Common myeloid progenitor, CD34-positive (primary cell): Measurements from ENCODE around the gene ANKH.
A peak's percentile ranks its signal among the peaks of the same experiment; 100 is the strongest.

Experiments used
- CTCF ChIA-PET: fragments of 350-600 bp; sonication (Branson Sonifier 250); formaldehyde crosslinking; loops from one replicate; lab custom pipeline; 2021; ENCODE audit warnings: antibody characterized with exemption; lab: Charles Lee
- POLR2A ChIA-PET: fragments of 350-600 bp; sonication (Branson Sonifier 250); formaldehyde crosslinking; loops from one replicate; lab custom pipeline; 2021; ENCODE audit warnings: antibody characterized with exemption; lab: Charles Lee
- DNase-seq, 3 donors: peaks; one replicate each; pipeline versions ENCODE4 v3.0.0 to v3.0.0-alpha.2; 2013
- H3K27ac ChIP-seq, 2 experiments: 1 replicate in 1 of 2; 2 replicates in 1 of 2; pipeline ENCODE4 v1.7.0; 2013; ENCODE audit warnings: inconsistent platforms in 2 of 2, low read length in 2 of 2, mild to moderate bottlenecking in 2 of 2, low read depth in 1 of 2, moderate library complexity in 1 of 2; ENCODE audit not compliant: severe bottlenecking in 2 of 2, insufficient read depth in 1 of 2, poor library complexity in 1 of 2
- H3K27me3 ChIP-seq, 5 experiments: replicated peaks in 2 of 5; 1 replicate in 3 of 5; 2 replicates in 2 of 5; pipeline versions ENCODE4 v1.6.1 to v1.7.0; 2013; ENCODE audit warnings: low read length in 4 of 5, mild to moderate bottlenecking in 2 of 5, moderate library complexity in 2 of 5, inconsistent platforms in 1 of 5; ENCODE audit not compliant: insufficient read depth in 5 of 5, control insufficient read depth in 4 of 5
- H3K36me3 ChIP-seq, 4 experiments: 1 replicate in 2 of 4; 2 replicates in 2 of 4; pipeline versions ENCODE4 v1.6.1 to v1.7.0; 2013; ENCODE audit warnings: low read length in 3 of 4, control low read depth in 1 of 4, mild to moderate bottlenecking in 1 of 4; ENCODE audit not compliant: control insufficient read depth in 4 of 4, insufficient read depth in 4 of 4
- H3K4me1 ChIP-seq, 4 experiments: 1 replicate in 3 of 4; 2 replicates in 1 of 4; pipeline versions ENCODE4 v1.6.1 to v1.7.1; 2013; ENCODE audit warnings: low read length in 3 of 4, mild to moderate bottlenecking in 3 of 4, control low read depth in 1 of 4, inconsistent platforms in 1 of 4, moderate library complexity in 1 of 4; ENCODE audit not compliant: control insufficient read depth in 4 of 4, insufficient read depth in 4 of 4; ENCODE audit errors: control extremely low read depth in 1 of 4
- H3K4me3 ChIP-seq, 7 experiments: 1 replicate in 4 of 7; 2 replicates in 3 of 7; pipeline versions ENCODE4 v1.5.1 to v1.7.0; 2013; ENCODE audit warnings: mild to moderate bottlenecking in 7 of 7, low read length in 6 of 7, moderate library complexity in 6 of 7, inconsistent platforms in 2 of 7, low read depth in 2 of 7, control low read depth in 1 of 7; ENCODE audit not compliant: insufficient read depth in 4 of 7, control insufficient read depth in 1 of 7; ENCODE audit errors: extremely low read depth in 1 of 7
- H3K9me3 ChIP-seq, 5 experiments: 1 replicate in 4 of 5; 2 replicates in 1 of 5; pipeline versions ENCODE4 v1.6.1 to v1.7.1; 2013; ENCODE audit warnings: low read length in 4 of 5, mild to moderate bottlenecking in 2 of 5, inconsistent platforms in 1 of 5, low read depth in 1 of 5, moderate library complexity in 1 of 5; ENCODE audit not compliant: control insufficient read depth in 4 of 5, insufficient read depth in 2 of 5; ENCODE audit errors: control extremely low read depth in 1 of 5
- WGBS: methylation state at CpG from one replicate; pipeline ENCODE4 v1.1.5; 2013; ENCODE audit not compliant: insufficient coverage; 5-methylcytosine and 5-hydroxymethylcytosine counted together

Gene ANKH

DNA sequence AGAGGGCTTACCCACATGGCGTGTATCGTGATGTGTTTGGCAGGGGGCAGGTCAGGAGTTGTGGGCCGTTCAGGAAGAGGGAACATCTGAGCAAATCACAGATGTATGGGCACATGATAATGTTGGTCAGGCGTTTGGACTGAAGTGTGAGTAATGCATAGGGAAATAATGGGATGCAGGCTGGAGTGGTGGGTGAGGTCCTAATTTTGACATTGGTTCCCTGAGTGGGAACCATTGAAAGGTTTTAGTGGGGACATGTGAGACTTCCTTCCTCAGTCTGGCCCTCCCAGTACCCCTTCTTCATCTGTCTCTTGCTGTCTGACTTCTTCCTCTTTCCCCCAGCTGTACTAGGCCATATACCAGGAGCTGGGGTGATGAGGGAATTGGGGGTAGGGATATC is 199.5 kb downstream of the ANKH start:
- Histone ChIP-seq H3K36me3 (peaks cover 0 to 14% (median 7%) of the 10 kb centered on the region in 4 experiments), H3K4me3 (no peak overlapping the region), H3K27ac (no peak overlapping the region), H3K4me1 (peaks cover 14 to 66% (median 39%) of the 10 kb centered on the region in 4 experiments), H3K27me3 (no peaks in the 10 kb centered on the region), H3K9me3 (no peaks in the 10 kb centered on the region)
- DNase-seq: peak in 2 of 3 donors; percentile 38 to 42
- ChIA-PET POLR2A (no interaction called here), CTCF (interaction anchor here (0.6 to 4.2 kb wide), 3 partner anchors 13 to 293 kb away, joined by 3 to 21 read pairs (median 3); no protein-coding TSS in a partner anchor)
- WGBS: 76% methylated on average over 4 of the region's 4 CpGs

GRCh38 chr5:14671414-14671813 is 200.2 kb downstream of the ANKH start:
- POLR2A ChIA-PET: no interaction called here
- CTCF ChIA-PET: interaction anchor here (4.2 kb wide), 1 partner anchor 13 kb away, joined by 21 read pairs; no protein-coding TSS in a partner anchor
- H3K4me3 ChIP-seq: no peak overlapping the region
- DNase-seq: peak in 2 of 3 donors; percentile 44
- H3K36me3 ChIP-seq: peaks cover 0 to 14% (median 7%) of the 10 kb centered on the region in 4 experiments
- H3K9me3 ChIP-seq: no peaks in the 10 kb centered on the region
- WGBS: 100% methylated on average over 1 of the region's 2 CpGs
- H3K4me1 ChIP-seq: peaks cover 9 to 66% (median 36%) of the 10 kb centered on the region in 4 experiments
- H3K27me3 ChIP-seq: no peaks in the 10 kb centered on the region
- H3K27ac ChIP-seq: no peak overlapping the region

DNA sequence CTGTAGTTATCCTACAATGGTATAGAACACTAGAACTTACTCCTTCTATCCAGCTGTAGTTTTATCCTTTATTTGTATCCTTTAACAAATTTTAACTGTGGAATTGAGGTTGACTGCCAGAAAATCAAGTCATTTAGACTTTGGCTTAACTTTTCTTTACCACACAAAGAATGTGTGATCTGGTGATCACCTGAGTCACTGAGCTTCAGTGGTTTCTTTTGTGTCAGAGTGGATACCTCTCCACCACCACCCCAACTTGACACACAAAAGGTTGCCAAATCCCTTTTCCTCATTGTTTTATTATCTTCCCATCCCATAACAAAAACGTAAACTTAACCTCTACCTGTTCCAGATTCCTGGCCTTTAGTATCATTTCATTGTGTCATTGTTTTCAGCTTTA is 201.6 kb downstream of the ANKH start:
- CTCF ChIA-PET: interaction anchor here (1.4 to 4.2 kb wide), 2 partner anchors 11 to 15 kb away, joined by 5 to 21 read pairs; no protein-coding TSS in a partner anchor
- Histone ChIP-seq H3K4me1 (peaks cover 14 to 66% (median 35%) of the 10 kb centered on the region in 4 experiments), H3K9me3 (no peaks in the 10 kb centered on the region), H3K36me3 (peaks cover 0 to 14% (median 7%) of the 10 kb centered on the region in 4 experiments), H3K27ac (no peak overlapping the region), H3K27me3 (no peaks in the 10 kb centered on the region), H3K4me3 (no peak overlapping the region)
- no peak for DNase-seq
- WGBS: no CpG with 5 or more reads among the region's 1 CpG
- POLR2A ChIA-PET: no interaction called here

- CTCF ChIA-PET: interaction anchor here (1.4 to 4.2 kb wide), 2 partner anchors 12 to 15 kb away, joined by 5 to 21 read pairs; no protein-coding TSS in a partner anchor
- Histone ChIP-seq H3K9me3 (no peaks in the 10 kb centered on the region), H3K36me3 (peaks cover 0 to 13% (median 7%) of the 10 kb centered on the region in 4 experiments), H3K4me1 (peaks cover 14 to 62% (median 32%) of the 10 kb centered on the region in 4 experiments), H3K27me3 (no peaks in the 10 kb centered on the region), H3K4me3 (no peak overlapping the region), H3K27ac (no peak overlapping the region)
- POLR2A ChIA-PET: no interaction called here
- DNase-seq: no peak
- 100% methylated on average over 2 of the region's 5 CpGs for WGBS
These were observed 202.2 kb downstream of the ANKH start for GRCh38 chr5:14669415-14669814.

DNA sequence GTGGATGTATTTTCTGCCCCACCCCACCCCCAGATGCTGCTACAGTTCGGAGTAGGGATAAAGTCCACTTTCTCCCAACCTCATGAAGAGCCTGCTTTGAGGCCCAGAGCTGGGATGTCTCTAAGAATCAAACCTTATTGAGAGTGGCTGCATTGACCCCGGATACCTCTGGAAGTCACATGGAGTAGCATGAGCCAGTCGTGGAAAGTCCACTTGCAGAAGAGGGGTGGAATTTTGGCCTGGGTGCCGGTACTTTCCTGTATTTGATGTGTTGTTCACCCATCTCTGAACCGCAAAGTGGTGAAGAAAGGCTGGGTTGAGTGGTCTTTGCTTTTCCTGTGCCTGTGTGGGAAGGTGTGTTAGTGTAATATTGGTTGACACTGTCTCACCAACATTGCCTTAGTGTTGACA is 203.4 kb downstream of the ANKH start:
- H3K27ac ChIP-seq: no peak overlapping the region
- POLR2A ChIA-PET: no interaction called here
- no peak overlapping the region for H3K4me3 ChIP-seq
- H3K36me3 ChIP-seq: peaks cover 0 to 8% (median 5%) of the 10 kb centered on the region in 4 experiments
- DNase-seq: no peak
- no peaks in the 10 kb centered on the region for H3K27me3 ChIP-seq
- WGBS: 97% methylated on average over 4 of the region's 5 CpGs
- H3K4me1 ChIP-seq: peaks cover 18 to 64% (median 39%) of the 10 kb centered on the region in 4 experiments
- CTCF ChIA-PET: no interaction called here
- no peaks in the 10 kb centered on the region for H3K9me3 ChIP-seq

DNA sequence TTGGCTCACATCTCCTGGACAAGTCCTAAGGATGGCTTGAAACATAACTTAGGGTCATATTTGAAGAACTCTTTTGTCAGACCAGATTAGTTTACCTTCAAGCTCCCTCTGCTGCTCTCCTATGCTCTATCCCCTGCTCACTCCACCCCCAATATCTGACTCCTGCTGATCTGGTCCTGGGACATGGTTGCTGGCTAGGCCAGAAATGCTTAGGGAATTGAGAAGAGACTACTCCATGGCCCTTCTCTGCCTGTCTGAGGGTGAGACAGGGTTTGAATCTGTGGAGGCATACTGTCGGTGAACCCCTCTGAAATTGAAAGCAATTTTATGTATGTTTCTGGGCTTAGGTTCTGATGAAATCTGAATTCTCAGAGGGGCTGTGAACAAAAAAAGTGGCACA is 203.8 kb downstream of the ANKH start:
- no peak overlapping the region for H3K27ac ChIP-seq

DNA sequence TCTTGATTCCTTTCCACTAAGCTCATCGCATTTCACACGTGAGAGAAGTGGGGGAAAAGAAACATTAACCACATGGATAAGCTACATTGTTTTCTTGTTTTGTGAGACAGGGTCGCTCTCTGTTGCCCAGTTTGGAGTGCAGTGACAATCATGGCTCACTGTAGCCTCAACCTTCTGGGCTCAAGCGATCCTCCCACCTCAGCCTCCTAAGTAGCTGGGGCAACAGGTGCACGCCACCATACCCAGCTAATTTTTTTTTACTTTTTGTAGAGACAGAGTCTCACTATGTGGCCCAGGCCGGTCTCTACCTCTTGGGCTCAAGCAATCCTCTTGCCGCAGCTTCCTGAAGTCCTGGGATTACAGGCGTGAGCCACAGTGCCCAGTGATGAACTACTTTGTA is 204.3 kb downstream of the ANKH start:
- CTCF ChIA-PET: interaction anchor here (0.7 to 1.5 kb wide), 4 partner anchors 8 to 61 kb away, joined by 3 to 5 read pairs (median 4); no protein-coding TSS in a partner anchor
- 97% methylated on average over 8 of the region's 8 CpGs for WGBS

More for the DNA sequence above, 203.8 kb downstream of the ANKH start:
- Histone ChIP-seq H3K9me3 (no peaks in the 10 kb centered on the region), H3K27me3 (no peaks in the 10 kb centered on the region), H3K4me3 (no peak overlapping the region), H3K36me3 (peaks cover 0 to 8% (median 5%) of the 10 kb centered on the region in 4 experiments), H3K4me1 (peaks cover 19 to 62% (median 39%) of the 10 kb centered on the region in 4 experiments)
- ChIA-PET CTCF (interaction anchor here (0.8 kb wide), 1 partner anchor 19 kb away, joined by 3 read pairs; no protein-coding TSS in a partner anchor), POLR2A (no interaction called here)
- DNase-seq: no peak
- WGBS: no CpG with 5 or more reads among the region's 1 CpG

More for the DNA sequence above, 204.3 kb downstream of the ANKH start:
- H3K9me3 ChIP-seq: no peaks in the 10 kb centered on the region
- POLR2A ChIA-PET: no interaction called here
- peaks cover 0 to 8% (median 5%) of the 10 kb centered on the region in 4 experiments for H3K36me3 ChIP-seq
- H3K4me3 ChIP-seq: no peak overlapping the region
- no peaks in the 10 kb centered on the region for H3K27me3 ChIP-seq
- no peak overlapping the region for H3K27ac ChIP-seq
- H3K4me1 ChIP-seq: peaks cover 19 to 58% (median 35%) of the 10 kb centered on the region in 4 experiments
- no peak for DNase-seq
